HFF-Myc (cell line): Measurements from ENCODE around the gene UCP2.

Experiments
- DNase-seq: peaks from one replicate; pipeline ENCODE4 v3.0.0-alpha.2; 2011; ENCODE audit warnings: low read depth; ENCODE audit errors: extremely low read depth
- H3K4me3 ChIP-seq: replicated peaks from 2 replicates; pipeline ENCODE4 v1.5.1; 2011; ENCODE audit warnings: low read depth, mild to moderate bottlenecking, control low read depth, low read length
- CTCF ChIP-seq: IDR thresholded peaks from 2 replicates; pipeline ENCODE4 v1.5.1; 2012; ENCODE audit warnings: mild to moderate bottlenecking, low read depth, low read length, control low read depth; ENCODE audit errors: missing control alignments

Gene UCP2

DNA sequence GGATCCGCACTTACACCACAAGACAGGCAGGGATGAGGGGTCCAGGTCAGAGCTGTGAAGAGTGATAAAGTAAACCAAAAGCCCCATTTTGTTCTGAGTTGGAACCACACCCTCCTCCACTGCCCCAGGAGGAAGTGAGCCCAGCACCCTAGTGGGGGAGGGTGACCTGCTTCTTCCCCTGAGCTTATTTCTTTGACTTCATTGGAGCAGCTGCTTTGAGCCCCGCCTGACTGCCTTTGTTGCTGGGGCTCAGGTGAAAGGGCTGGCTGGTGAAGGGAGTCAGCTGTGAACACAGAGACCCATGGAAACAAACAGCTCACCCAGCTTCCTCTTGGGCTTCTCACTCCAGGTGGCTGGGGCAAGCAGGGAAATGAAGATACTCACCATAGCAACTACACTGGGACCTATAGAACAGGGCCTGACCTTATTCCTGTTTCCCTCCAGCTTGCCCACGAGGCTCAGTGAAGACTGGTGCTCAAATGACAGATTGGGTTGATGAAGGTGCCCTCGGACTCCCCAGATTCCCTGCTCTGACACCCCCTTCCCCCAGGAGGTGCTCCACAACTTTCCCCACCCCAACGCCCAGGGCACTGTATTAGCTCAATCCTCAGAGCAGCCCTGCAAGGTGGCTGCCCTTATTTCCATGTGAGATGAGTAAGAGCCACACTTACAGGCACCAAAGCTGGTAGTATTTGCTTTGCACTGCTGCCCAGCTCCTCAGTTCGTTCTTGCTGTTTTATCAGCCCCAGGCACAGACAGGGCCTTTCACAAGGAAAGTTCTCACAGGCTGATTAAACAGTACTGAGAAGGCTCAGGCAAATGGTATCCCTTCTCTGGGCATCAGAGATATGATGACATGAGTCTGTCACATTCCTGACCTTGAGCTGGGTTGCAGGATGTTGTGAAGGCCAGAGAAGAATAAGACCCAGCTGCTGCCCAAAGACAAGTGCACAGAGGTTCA is 2.4 kb downstream of the UCP2 start:
- TF ChIP-seq CTCF: no peak
- DNase-seq: no peak
- no peak overlapping the region for H3K4me3 ChIP-seq

DNA sequence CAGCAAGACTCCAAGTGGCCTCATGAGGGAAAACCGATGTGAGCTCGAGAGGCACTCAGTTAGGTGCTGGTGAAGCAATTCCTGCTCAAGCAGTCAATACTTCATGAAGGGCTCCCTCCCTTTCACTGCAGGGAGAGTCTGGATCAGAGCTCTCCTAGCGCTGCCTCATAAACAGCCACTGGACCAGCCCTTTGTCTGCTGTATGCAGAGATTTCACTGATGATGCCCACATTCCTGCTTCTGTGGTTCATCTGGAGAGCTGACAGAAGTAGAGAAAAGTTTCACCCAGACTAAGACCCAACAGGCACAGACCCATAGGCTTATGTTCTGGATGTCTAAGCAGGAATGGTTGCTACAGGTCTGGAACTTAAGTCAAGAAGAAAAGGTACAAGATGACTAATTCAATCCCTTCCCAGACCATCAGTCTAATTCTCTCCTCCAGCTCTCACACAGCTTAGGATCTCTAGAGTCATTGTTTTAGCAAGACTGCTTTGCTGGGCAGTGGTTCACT is 4.0 kb downstream of the UCP2 start:
- no peak for DNase-seq
- no peak for TF ChIP-seq CTCF

DNA sequence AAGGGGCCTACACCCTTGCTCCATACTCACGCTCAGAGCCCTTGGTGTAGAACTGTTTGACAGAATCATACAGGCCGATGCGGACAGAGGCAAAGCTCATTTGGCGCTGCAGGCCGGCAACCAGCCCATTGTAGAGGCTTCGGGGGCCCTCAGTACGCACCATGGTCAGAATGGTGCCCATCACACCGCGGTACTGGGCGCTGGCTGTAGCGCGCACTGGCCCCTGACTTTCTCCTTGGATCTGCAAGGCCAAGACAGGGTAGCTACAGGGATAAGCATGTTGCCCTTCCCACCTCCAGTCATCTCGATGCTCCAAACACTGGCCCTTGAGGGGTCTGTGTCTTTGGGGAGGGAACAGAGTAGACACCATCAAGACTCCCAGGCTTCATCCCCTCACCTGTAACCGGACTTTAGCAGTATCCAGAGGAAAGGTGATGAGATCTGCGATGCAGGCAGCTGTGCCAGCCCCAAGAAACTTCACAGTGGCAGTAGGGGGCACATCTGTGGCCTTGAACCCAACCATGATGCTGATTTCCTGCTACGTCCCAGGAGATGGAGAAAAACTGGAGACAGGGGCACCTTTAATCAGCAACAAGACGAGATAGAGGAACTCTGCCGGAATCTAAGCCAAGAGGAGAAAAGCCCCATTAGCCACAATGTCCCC is 4.7 kb downstream of the UCP2 start:
- DNase-seq: no peak
- no peak overlapping the region for H3K4me3 ChIP-seq
- no peak for TF ChIP-seq CTCF

More for the DNA sequence above, 4.0 kb downstream of the UCP2 start:
- H3K4me3 ChIP-seq: no peak overlapping the region

DNA sequence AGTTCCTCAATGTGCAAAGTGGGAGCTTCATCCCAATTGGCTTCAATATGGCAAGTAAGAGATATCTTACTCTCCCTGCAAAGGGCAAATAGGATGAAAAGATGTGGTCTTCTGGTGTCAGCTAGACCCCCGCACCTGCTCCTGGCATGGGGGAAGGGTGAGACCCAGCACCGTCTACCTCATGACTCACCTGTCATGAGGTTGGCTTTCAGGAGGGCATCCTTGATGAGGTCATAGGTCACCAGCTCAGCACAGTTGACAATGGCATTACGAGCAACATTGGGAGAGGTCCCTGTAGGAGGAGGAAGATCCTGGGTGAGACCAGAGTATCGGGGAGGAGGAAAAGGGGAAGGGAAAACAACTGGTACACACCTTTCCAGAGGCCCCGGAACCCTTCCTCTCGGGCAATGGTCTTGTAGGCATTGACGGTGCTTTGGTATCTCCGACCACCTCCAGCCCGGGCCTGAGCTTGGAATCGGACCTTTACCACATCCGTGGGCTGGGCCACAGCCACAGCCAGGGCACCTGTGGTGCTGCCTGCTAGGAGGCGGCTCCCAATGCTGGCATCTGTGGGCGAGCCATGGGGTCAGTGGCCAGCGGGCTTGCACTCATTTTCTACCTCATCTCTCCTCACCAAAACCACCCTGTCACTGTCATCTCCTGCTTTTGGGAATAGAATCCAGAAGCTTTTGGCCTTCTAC is 6.0 kb downstream of the UCP2 start:
- no peak for DNase-seq
- no peak for TF ChIP-seq CTCF
- no peak overlapping the region for H3K4me3 ChIP-seq

- TF ChIP-seq CTCF: no peak
- H3K4me3 ChIP-seq: no peak overlapping the region
- DNase-seq: no peak
Measured at GRCh38 chr11:73975479-73975757, 7.2 kb downstream of the UCP2 start.

- no peak for TF ChIP-seq CTCF
Measured at GRCh38 chr11:73974604-73975478, 7.8 kb downstream of the UCP2 start.

More at GRCh38 chr11:73974604-73975478, 7.8 kb downstream of the UCP2 start:
- DNase-seq: no peak
- no peak overlapping the region for H3K4me3 ChIP-seq
